Activated CD8-positive, alpha-beta memory T cell treated with anti-CD3 and anti-CD28 coated beads for 1 hour (primary cell): Measurements from ENCODE around the gene MDH1.
A peak's percentile ranks its signal among the peaks of the same experiment; 100 is the strongest.
"Not testable (repeated sequence)": the region's sequence is repeated elsewhere in the genome, so short reads cannot be mapped to it uniquely, and the experiment has no call there.

Source experiments
- DNase-seq, 2 donors: peaks; one replicate each; pipeline ENCODE4 v3.0.0-alpha.2; 2020; ENCODE audit warnings: low read depth in 1 of 2; ENCODE audit errors: extremely low read depth in 1 of 2

Gene MDH1

GRCh38 chr2:63588385-63589147 is at the start of gene MDH1, which contains the start of gene WDPCP:
Gene MDH1 (plus strand): TSS chr2:63588963. CDS start chr2:63589044, 81 bp downstream.
Gene WDPCP (minus strand): TSS chr2:63588477. CDS start chr2:63588271, 206 bp downstream.
- DNase-seq: peak; percentile 76 to 80

GRCh38 chr2:63539416-63540162 is 49.2 kb upstream of the MDH1 start:
- DNase-seq: no peak

GRCh38 chr2:63544017-63544627 is 44.6 kb upstream of the MDH1 start:
- no peak for DNase-seq

- DNase-seq: no peak
These were observed 43.7 kb upstream of the MDH1 start for GRCh38 chr2:63545023-63545422.

GRCh38 chr2:63553049-63553448 is 35.7 kb upstream of the MDH1 start:
- DNase-seq: no peak

GRCh38 chr2:63555299-63555698 is 33.5 kb upstream of the MDH1 start:
- DNase-seq: no peak

GRCh38 chr2:63555931-63556330 is 32.8 kb upstream of the MDH1 start:
- DNase-seq: no peak

GRCh38 chr2:63557819-63558218 is 30.9 kb upstream of the MDH1 start:
- not testable (repeated sequence) for DNase-seq

GRCh38 chr2:63558922-63559321 is 29.8 kb upstream of the MDH1 start:
- not testable (repeated sequence) for DNase-seq

GRCh38 chr2:63562751-63563150 is 26.0 kb upstream of the MDH1 start:
- DNase-seq: no peak

GRCh38 chr2:63569740-63570139 is 19.0 kb upstream of the MDH1 start:
- DNase-seq: no peak

- no peak for DNase-seq
These were observed 17.5 kb upstream of the MDH1 start for GRCh38 chr2:63571291-63571690.

GRCh38 chr2:63572001-63572400 is 16.8 kb upstream of the MDH1 start:
- DNase-seq: no peak

GRCh38 chr2:63573026-63573425 is 15.7 kb upstream of the MDH1 start:
- DNase-seq: not testable (repeated sequence)

- DNase-seq: not testable (repeated sequence)
These were observed 14.9 kb upstream of the MDH1 start for GRCh38 chr2:63573726-63574345.

- DNase-seq: no peak
These were observed 12.2 kb upstream of the MDH1 start for GRCh38 chr2:63576546-63576945.

- no peak for DNase-seq
These were observed 10.0 kb upstream of the MDH1 start for GRCh38 chr2:63578767-63579166.

GRCh38 chr2:63580651-63581297 is 8.0 kb upstream of the MDH1 start:
- DNase-seq: no peak

- no peak for DNase-seq
These were observed 7.3 kb upstream of the MDH1 start for GRCh38 chr2:63581298-63581961.

- no peak for DNase-seq
These were observed 5.9 kb upstream of the MDH1 start for GRCh38 chr2:63582873-63583272.
